ENCODE results near the gene CFAP45. TPM values are rescaled to one million over a fixed set of nuclear protein-coding genes. Genes with fewer than 3 reads are reported as not detected.

Gene CFAP45
- total RNA-seq, 4 donors from 2014 or later = 2.5 TPM; not detected in 3

GRCh38 chr1:159898527-159898926 is 1.4 kb downstream of the CFAP45 start:
- Histone ChIP-seq H3K4me3 (no peak overlapping the region), H3K27me3 (no peaks in the 10 kb centered on the region), H3K4me1 (peaks cover 0 to 16% (median 0%) of the 10 kb centered on the region in 4 donors), H3K9me3 (no peaks in the 10 kb centered on the region), H3K27ac (no peak overlapping the region), H3K36me3 (no peaks in the 10 kb centered on the region)
- no peak for TF ChIP-seq CTCF (IDR thresholded peaks at IDR 0.05)
- no peak for TF ChIP-seq POLR2A (IDR thresholded peaks at IDR 0.05)
- no peak for DNase-seq

- Histone ChIP-seq H3K36me3 (no peaks in the 10 kb centered on the region), H3K4me3 (no peak overlapping the region), H3K9me3 (no peaks in the 10 kb centered on the region), H3K27me3 (no peaks in the 10 kb centered on the region), H3K4me1 (peaks cover 0 to 16% (median 0%) of the 10 kb centered on the region in 4 donors), H3K27ac (no peak overlapping the region)
- DNase-seq = no peak
- no peak for TF ChIP-seq CTCF (IDR thresholded peaks at IDR 0.05)
- no peak for TF ChIP-seq POLR2A (IDR thresholded peaks at IDR 0.05)
Observed at GRCh38 chr1:159897962-159898361, 2.0 kb downstream of the CFAP45 start.

GRCh38 chr1:159896546-159896930 is 3.4 kb downstream of the CFAP45 start:
- peak overlapping the region in 1 of 4 donors; percentile 28 for H3K27ac ChIP-seq
- H3K4me3 ChIP-seq = no peak overlapping the region
- no peaks in the 10 kb centered on the region for H3K36me3 ChIP-seq
- peak in 1 of 3 donors; percentile 7 for DNase-seq
- no peak for TF ChIP-seq CTCF (IDR thresholded peaks at IDR 0.05)
- TF ChIP-seq POLR2A (IDR thresholded peaks at IDR 0.05) = no peak
- H3K9me3 ChIP-seq = no peaks in the 10 kb centered on the region
- H3K4me1 ChIP-seq = peaks cover 0 to 16% (median 0%) of the 10 kb centered on the region in 4 donors
- H3K27me3 ChIP-seq = no peaks in the 10 kb centered on the region

- Histone ChIP-seq H3K27ac (peak overlapping the region in 1 of 4 donors; percentile 28), H3K27me3 (no peaks in the 10 kb centered on the region), H3K36me3 (no peaks in the 10 kb centered on the region), H3K4me1 (peaks cover 0 to 15% (median 0%) of the 10 kb centered on the region in 4 donors), H3K9me3 (no peaks in the 10 kb centered on the region), H3K4me3 (no peak overlapping the region)
- DNase-seq = peak in 1 of 3 donors; percentile 41
- no peak for TF ChIP-seq POLR2A (IDR thresholded peaks at IDR 0.05)
- TF ChIP-seq CTCF (IDR thresholded peaks at IDR 0.05) = no peak
Observed at GRCh38 chr1:159895836-159896545, 4.0 kb downstream of the CFAP45 start.

GRCh38 chr1:159895286-159895685 is 4.7 kb downstream of the CFAP45 start:
- peaks cover 0 to 8% (median under 1%) of the 10 kb centered on the region in 4 donors for H3K4me1 ChIP-seq
- H3K9me3 ChIP-seq = no peaks in the 10 kb centered on the region
- no peak overlapping the region for H3K27ac ChIP-seq
- no peak for TF ChIP-seq CTCF (IDR thresholded peaks at IDR 0.05)
- no peak for TF ChIP-seq POLR2A (IDR thresholded peaks at IDR 0.05)
- peak in 1 of 3 donors; percentile 27 for DNase-seq
- no peak overlapping the region for H3K4me3 ChIP-seq
- H3K27me3 ChIP-seq = no peaks in the 10 kb centered on the region
- H3K36me3 ChIP-seq = no peaks in the 10 kb centered on the region
